ENCODE measurements around the gene GCH1.
"Not testable (repeated sequence)": the region's sequence is repeated elsewhere in the genome, so short reads cannot be mapped to it uniquely, and the experiment has no call there.

GCH1 gene

DNA sequence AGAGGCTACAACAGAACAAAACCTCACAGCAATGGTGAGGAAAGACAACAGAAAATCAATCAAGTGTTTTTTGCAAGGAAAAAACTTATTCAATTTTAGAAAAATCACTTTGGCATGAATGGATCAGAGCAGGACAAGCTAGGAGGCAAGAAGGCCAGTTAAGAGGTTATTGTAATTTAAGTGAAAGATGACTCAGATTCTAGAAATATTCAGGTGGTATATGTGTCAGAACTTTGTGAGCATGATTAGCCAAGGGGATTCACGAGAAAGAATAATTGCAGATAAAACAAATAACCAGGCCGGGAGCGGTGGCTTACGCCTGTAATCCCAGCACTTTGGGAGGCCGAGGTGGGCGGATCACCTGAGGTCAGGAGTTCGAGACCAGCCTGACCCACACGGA is 12.7 kb downstream of the GCH1 start:
- TF ChIP-seq, protein P1, sequence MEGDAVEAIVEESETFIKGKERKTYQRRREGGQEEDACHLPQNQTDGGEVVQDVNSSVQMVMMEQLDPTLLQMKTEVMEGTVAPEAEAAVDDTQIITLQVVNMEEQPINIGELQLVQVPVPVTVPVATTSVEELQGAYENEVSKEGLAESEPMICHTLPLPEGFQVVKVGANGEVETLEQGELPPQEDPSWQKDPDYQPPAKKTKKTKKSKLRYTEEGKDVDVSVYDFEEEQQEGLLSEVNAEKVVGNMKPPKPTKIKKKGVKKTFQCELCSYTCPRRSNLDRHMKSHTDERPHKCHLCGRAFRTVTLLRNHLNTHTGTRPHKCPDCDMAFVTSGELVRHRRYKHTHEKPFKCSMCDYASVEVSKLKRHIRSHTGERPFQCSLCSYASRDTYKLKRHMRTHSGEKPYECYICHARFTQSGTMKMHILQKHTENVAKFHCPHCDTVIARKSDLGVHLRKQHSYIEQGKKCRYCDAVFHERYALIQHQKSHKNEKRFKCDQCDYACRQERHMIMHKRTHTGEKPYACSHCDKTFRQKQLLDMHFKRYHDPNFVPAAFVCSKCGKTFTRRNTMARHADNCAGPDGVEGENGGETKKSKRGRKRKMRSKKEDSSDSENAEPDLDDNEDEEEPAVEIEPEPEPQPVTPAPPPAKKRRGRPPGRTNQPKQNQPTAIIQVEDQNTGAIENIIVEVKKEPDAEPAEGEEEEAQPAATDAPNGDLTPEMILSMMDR (IDR thresholded peaks at IDR 0.05; ENCODE audit: low read depth, low read length, missing control alignments): no peak
- in situ Hi-C loops (cut with HindIII; ENCODE audit: low sequenced_read_pairs): loop anchor here (5.0 kb wide), 1 partner anchor 73 kb away; no protein-coding TSS in a partner anchor

DNA sequence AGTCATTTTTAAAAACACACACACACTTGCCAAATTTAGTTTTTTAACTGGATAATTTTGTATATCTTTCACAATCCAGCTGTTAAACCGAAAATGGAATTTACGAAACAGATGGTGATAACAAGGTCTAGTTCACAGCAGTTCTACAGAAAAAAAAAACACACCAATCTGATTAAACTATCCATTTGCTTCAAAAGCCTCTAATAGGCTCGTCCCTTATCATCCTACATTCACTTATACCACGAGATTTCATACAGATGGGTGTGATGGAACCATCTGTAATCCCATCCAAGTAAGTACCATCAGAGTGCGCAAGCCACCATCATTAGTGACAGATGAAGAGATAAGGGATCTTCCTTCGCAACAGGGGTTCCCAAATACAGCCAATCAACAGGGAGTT is 20.1 kb downstream of the GCH1 start:
- TF ChIP-seq, protein P1 (IDR thresholded peaks at IDR 0.05; ENCODE audit: low read depth, low read length, missing control alignments): no peak
- in situ Hi-C loops (cut with HindIII; ENCODE audit: low sequenced_read_pairs): no loop called here
- no peak for DNase-seq (ENCODE audit: low read depth)
- no peak overlapping the region for H3K4me3 ChIP-seq (ENCODE audit: low read depth, low read length)

More for the DNA sequence above, 12.7 kb downstream of the GCH1 start:
- no peak overlapping the region for H3K4me3 ChIP-seq (ENCODE audit: low read depth, low read length)
- DNase-seq (ENCODE audit: low read depth): no peak

GRCh38 chr14:54881761-54882401 is 20.7 kb downstream of the GCH1 start:
- TF ChIP-seq, protein P1 (IDR thresholded peaks at IDR 0.05; ENCODE audit: low read depth, low read length, missing control alignments): no peak
- H3K4me3 ChIP-seq (ENCODE audit: low read depth, low read length): peak overlapping the region; percentile 9
- DNase-seq (ENCODE audit: low read depth): no peak
- in situ Hi-C loops (cut with HindIII; ENCODE audit: low sequenced_read_pairs): no loop called here

DNA sequence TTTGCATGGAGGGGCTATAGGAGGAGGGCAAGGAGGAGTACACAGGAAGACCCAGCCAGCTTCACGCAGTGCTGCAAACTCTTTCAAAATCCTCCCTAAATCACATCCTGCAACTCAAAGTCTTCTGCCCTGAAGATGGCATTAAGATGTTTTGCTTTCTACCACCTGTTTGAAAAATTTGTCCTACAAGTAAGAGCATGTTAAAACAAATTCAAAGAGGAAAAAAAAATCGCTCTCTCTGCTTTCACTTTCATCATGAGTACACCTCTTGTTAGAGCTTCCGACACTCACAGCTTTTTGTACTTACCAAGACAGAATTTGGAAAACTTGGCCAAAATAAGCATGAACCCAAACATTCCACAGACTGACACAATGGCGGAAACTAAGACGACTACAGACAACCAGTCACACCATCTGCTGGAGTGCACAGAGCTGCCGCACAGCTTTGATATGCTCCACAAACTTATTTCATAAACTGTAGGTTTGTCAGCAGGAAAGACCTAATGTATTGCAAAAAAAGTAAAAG is 21.3 kb downstream of the GCH1 start:
- H3K4me3 ChIP-seq (ENCODE audit: low read depth, low read length): peak overlapping the region; percentile 9
- in situ Hi-C loops (cut with HindIII; ENCODE audit: low sequenced_read_pairs): no loop called here
- TF ChIP-seq, protein P1 (IDR thresholded peaks at IDR 0.05; ENCODE audit: low read depth, low read length, missing control alignments): no peak
- DNase-seq (ENCODE audit: low read depth): peak; percentile 27

- no peak overlapping the region for H3K4me3 ChIP-seq (ENCODE audit: low read depth, low read length)
- DNase-seq (ENCODE audit: low read depth): no peak
- in situ Hi-C loops (cut with HindIII; ENCODE audit: low sequenced_read_pairs): no loop called here
- TF ChIP-seq, protein P1 (IDR thresholded peaks at IDR 0.05; ENCODE audit: low read depth, low read length, missing control alignments): no peak
Observed at GRCh38 chr14:54877703-54878021, 25.0 kb downstream of the GCH1 start.

DNA sequence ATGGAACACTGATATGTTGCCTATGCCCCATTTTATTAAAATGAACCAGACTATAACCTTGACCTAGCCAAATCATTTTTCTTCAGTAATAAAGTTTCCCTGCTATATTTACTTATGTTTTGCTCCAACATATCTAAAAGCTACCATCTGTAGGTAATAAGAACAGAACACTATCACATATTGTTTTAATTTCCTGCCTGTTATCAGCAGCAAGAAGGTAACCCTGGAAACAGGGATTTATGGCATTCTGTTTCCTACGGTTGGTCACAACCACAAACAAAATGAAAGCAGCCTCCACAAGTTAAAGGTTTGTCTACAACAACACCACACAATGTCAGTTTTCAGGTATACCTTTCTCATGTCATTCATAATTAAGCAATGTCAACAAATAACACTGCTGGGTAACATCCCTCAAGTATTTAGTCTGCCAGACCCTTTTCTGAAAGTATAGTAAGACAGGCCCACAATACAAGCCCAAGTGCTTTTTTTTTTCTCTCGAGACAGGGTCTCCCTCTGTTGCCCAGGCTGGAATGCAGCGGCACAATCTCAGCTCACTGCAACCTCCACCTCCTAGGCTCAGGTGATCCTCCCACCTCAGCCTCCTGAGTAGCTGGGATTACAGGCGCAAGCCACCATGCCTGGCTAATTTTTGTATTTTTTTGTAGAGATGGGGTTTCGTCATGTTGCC is 25.5 kb downstream of the GCH1 start:
- in situ Hi-C loops (cut with HindIII; ENCODE audit: low sequenced_read_pairs): no loop called here
- no peak overlapping the region for H3K4me3 ChIP-seq (ENCODE audit: low read depth, low read length)
- no peak for DNase-seq (ENCODE audit: low read depth)
- TF ChIP-seq, protein P1 (IDR thresholded peaks at IDR 0.05; ENCODE audit: low read depth, low read length, missing control alignments): no peak

DNA sequence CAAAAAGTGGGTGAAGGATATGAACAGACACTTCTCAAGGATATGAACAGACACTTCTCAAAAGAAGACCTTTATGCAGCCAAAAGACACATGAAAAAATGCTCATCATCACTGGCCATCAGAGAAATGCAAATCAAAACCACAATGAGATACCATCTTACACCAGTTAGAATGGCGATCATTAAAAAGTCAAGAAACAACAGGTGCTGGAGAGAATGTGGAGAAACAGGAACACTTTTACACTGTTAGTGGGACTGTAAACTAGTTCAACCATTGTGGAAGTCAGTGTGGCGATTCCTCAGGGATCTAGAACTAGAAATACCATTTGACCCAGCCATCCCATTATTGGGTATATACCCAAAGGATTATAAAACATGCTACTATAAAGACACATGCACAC is 27.0 kb downstream of the GCH1 start:
- H3K4me3 ChIP-seq (ENCODE audit: low read depth, low read length); in situ Hi-C loops (cut with HindIII; ENCODE audit: low sequenced_read_pairs); DNase-seq (ENCODE audit: low read depth): not testable (repeated sequence)

- H3K4me3 ChIP-seq (ENCODE audit: low read depth, low read length): peak overlapping the region; percentile 20
Observed at GRCh38 chr14:54870154-54871090, 32.2 kb downstream of the GCH1 start.

More at GRCh38 chr14:54870154-54871090, 32.2 kb downstream of the GCH1 start:
- in situ Hi-C loops (cut with HindIII; ENCODE audit: low sequenced_read_pairs); DNase-seq (ENCODE audit: low read depth): not testable (repeated sequence)
